Measurements from ENCODE around the gene CBLN2.

DNA sequence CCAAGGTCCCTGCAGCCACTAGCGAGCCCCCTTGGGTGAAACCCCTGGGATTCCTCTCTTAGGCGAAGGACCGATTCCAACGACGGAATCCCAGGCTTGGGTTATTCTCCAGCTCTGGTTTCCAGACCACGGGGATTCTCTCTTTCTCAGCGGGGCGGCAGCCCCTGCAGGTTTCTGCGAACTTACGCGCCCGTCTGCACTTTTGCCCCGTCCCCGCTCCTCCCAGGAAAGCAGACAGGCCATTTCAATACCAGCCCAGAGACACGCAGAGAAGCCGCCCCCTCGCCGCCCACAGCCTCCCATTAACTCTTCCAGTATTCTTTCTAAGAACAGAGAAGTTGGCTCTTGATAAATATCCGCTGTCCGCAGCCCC lies 1.2 kb downstream of the CBLN2 start:
- TF ChIP-seq, protein P1, sequence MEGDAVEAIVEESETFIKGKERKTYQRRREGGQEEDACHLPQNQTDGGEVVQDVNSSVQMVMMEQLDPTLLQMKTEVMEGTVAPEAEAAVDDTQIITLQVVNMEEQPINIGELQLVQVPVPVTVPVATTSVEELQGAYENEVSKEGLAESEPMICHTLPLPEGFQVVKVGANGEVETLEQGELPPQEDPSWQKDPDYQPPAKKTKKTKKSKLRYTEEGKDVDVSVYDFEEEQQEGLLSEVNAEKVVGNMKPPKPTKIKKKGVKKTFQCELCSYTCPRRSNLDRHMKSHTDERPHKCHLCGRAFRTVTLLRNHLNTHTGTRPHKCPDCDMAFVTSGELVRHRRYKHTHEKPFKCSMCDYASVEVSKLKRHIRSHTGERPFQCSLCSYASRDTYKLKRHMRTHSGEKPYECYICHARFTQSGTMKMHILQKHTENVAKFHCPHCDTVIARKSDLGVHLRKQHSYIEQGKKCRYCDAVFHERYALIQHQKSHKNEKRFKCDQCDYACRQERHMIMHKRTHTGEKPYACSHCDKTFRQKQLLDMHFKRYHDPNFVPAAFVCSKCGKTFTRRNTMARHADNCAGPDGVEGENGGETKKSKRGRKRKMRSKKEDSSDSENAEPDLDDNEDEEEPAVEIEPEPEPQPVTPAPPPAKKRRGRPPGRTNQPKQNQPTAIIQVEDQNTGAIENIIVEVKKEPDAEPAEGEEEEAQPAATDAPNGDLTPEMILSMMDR (conservative IDR thresholded peaks at IDR 0.05; ENCODE audit: low read depth, low read length), result no peak
- no peak for TF ChIP-seq EZH2 (IDR thresholded peaks at IDR 0.05; ENCODE audit: borderline replicate concordance, low read depth, low read length, poor library complexity, severe bottlenecking)
